Mesodermal cell (in vitro differentiated cells): ENCODE measurements around the gene RAB4B.

Source experiments
- H3K27ac ChIP-seq: 2 replicates; pipeline ENCODE4 v1.7.0; 2013; ENCODE audit warnings: mild to moderate bottlenecking, low read depth, low read length, moderate library complexity; ENCODE audit not compliant: severe bottlenecking
- H3K36me3 ChIP-seq: 2 replicates; pipeline ENCODE4 v1.7.1; 2013; ENCODE audit warnings: mild to moderate bottlenecking, low read length, moderate library complexity; ENCODE audit not compliant: control insufficient read depth, insufficient read depth
- H3K4me1 ChIP-seq: one replicate; pipeline ENCODE4 v1.7.1; 2013; ENCODE audit warnings: mild to moderate bottlenecking, low read length; ENCODE audit not compliant: insufficient read depth, control insufficient read depth, poor library complexity, severe bottlenecking
- H3K4me3 ChIP-seq: 2 replicates; pipeline ENCODE4 v1.7.0; 2013; ENCODE audit warnings: low read length, control low read depth, mild to moderate bottlenecking; ENCODE audit not compliant: insufficient read depth, poor library complexity, severe bottlenecking; ENCODE audit errors: extremely low read depth
- H3K9me3 ChIP-seq: 2 replicates; pipeline ENCODE4 v1.7.1; 2013; ENCODE audit warnings: mild to moderate bottlenecking, low read length, moderate library complexity; ENCODE audit not compliant: control insufficient read depth
- WGBS, 2 experiments: methylation state at CpG; one replicate each; pipeline ENCODE4 v1.1.5; 2013; ENCODE audit warnings: missing lambda C conversion rate in 2 of 2; ENCODE audit not compliant: insufficient coverage in 2 of 2; 5-methylcytosine and 5-hydroxymethylcytosine counted together

RAB4B gene

DNA sequence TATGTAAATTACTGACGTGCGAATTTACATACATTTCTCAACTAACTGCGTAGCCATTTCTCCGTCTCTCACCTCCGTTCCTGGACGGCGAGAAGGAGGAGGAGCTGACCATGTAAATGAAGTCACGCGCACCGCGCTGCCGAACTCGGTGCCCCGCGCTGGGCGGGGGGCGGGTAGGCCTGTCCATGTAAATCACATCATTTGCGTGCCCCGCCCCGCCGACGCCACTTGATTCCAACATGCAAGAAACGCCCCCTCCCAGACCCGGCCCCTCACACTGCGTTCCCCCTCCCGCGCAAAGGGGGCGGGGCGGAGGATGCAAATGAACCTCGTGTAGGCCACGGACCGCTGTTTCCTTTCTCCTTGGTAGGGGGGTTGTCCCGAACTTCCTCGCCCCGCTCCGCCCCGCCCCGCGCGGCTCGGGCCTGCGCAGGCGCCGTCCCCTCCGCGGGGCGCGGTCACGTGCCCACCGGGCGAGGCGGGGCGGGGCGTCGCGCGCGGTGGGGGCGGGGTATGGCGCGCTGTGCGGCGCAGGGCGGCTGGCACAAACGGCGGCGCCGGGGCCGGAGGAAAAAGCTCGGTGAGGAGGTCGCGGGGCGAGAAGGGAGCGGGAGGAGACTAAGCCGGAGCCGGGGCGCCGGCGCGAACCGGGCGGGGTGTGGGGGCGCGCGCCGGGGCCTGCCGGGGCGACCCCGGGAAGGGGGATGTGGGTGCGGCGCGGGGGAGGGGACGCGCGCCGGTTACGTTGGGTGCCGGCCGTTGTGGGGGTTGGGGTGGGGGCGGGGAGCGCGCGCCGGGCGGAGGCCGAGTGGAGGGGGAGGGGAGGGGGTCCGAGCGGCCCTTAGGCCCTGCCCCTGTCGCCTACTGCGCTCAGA is 20.9 kb downstream of the RAB4B start, which contains the start of gene EGLN2:
EGLN2 (plus strand) TSS at position 509 of the 875 bp plus-strand sequence. CDS start 1,382 bp downstream, outside the sequence.
- H3K4me1 ChIP-seq: peaks cover 39% of the 10 kb centered on the region
- peak within 1 kb of the TSS; percentile 73 for H3K4me3 ChIP-seq
- peaks cover 40% of the 10 kb centered on the region for H3K36me3 ChIP-seq
- 0% methylated on average over 10 to 46 of the region's 110 CpGs for WGBS, 2 experiments
- peak within 1 kb of the TSS; percentile 90 for H3K27ac ChIP-seq
- no peaks in the 10 kb centered on the region for H3K9me3 ChIP-seq

GRCh38 chr19:40799558-40800338 is 21.7 kb downstream of the RAB4B start:
- Histone ChIP-seq H3K4me1 (peaks cover 45% of the 10 kb centered on the region), H3K9me3 (no peaks in the 10 kb centered on the region), H3K4me3 (peak overlapping the region; percentile 73), H3K36me3 (peaks cover 48% of the 10 kb centered on the region), H3K27ac (peak overlapping the region; percentile 84)
- 4% methylated on average over 32 to 40 of the region's 40 CpGs for WGBS, 2 experiments

DNA sequence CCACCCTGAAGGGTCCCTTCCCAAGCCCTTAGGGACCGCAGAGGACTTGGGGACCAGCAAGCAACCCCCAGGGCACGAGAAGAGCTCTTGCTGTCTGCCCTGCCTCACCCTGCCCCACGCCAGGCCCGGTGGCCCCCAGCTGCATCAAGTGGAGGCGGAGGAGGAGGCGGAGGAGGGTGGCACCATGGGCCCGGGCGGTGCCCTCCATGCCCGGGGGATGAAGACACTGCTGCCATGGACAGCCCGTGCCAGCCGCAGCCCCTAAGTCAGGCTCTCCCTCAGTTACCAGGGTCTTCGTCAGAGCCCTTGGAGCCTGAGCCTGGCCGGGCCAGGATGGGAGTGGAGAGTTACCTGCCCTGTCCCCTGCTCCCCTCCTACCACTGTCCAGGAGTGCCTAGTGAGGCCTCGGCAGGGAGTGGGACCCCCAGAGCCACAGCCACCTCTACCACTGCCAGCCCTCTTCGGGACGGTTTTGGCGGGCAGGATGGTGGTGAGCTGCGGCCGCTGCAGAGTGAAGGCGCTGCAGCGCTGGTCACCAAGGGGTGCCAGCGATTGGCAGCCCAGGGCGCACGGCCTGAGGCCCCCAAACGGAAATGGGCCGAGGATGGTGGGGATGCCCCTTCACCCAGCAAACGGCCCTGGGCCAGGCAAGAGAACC is 22.4 kb downstream of the RAB4B start:
- no peaks in the 10 kb centered on the region for H3K9me3 ChIP-seq
- WGBS, 2 experiments: 91 to 94% methylated on average over 16 to 26 of the region's 27 CpGs
- H3K27ac ChIP-seq: no peak overlapping the region
- peaks cover 55% of the 10 kb centered on the region for H3K36me3 ChIP-seq
- H3K4me1 ChIP-seq: peaks cover 52% of the 10 kb centered on the region
- peak overlapping the region; percentile 73 for H3K4me3 ChIP-seq

DNA sequence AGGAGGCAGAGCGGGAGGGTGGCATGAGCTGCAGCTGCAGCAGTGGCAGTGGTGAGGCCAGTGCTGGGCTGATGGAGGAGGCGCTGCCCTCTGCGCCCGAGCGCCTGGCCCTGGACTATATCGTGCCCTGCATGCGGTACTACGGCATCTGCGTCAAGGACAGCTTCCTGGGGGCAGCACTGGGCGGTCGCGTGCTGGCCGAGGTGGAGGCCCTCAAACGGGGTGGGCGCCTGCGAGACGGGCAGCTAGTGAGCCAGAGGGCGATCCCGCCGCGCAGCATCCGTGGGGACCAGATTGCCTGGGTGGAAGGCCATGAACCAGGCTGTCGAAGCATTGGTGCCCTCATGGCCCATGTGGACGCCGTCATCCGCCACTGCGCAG is 22.9 kb downstream of the RAB4B start:
- Histone ChIP-seq H3K27ac (peak overlapping the region; percentile 10), H3K36me3 (peaks cover 60% of the 10 kb centered on the region), H3K4me1 (peaks cover 57% of the 10 kb centered on the region), H3K9me3 (no peaks in the 10 kb centered on the region), H3K4me3 (peak overlapping the region; percentile 73)
- whole genome bisulfite sequencing, 2 experiments: 94 to 96% methylated on average over 27 of the region's 27 CpGs

DNA sequence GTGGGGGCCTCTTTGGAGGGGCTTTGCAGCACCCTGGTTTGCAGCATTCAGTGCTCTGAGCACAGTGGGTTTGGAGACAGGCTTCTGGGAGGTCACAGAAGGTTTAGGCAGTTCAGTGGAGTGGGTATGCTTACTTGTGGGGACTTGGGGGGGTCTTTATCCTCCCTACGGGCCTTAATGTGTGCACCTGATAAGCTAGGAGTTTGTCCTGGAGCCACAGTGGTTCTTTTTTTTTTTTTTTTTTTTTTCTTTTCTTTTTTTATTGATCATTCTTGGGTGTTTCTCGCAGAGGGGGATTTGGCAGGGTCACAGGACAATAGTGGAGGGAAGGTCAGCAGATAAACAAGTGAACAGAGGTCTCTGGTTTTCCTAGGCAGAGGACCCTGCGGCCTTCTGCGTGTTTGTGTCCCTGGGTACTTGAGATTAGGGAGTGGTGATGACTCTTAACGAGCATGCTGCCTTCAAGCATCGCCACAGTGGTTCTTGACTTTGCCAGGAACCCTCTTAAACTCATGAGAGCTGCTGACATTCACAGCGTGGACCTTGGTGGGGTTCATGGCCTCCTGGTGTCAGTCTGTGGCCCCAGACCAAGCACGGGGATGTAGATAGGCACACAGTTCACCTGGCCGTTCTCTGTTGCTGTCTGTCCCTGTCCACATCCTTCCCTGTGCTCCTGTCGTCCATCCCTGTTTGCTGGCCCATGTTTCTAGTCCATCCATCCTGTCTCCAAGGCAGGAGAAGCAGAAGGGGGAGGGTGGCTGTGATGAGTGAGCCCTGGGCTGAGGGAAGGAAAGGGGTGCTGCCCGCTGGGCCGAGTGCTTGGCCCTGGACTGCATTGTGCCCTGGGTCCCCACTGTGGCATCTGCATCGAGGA is 23.6 kb downstream of the RAB4B start:
- no peaks in the 10 kb centered on the region for H3K9me3 ChIP-seq
- H3K4me1 ChIP-seq: peaks cover 64% of the 10 kb centered on the region
- H3K4me3 ChIP-seq: peak overlapping the region; percentile 19
- peak overlapping the region; percentile 10 for H3K27ac ChIP-seq
- peaks cover 60% of the 10 kb centered on the region for H3K36me3 ChIP-seq
- WGBS, 2 experiments: 89 to 91% methylated on average over 6 to 10 of the region's 13 CpGs

DNA sequence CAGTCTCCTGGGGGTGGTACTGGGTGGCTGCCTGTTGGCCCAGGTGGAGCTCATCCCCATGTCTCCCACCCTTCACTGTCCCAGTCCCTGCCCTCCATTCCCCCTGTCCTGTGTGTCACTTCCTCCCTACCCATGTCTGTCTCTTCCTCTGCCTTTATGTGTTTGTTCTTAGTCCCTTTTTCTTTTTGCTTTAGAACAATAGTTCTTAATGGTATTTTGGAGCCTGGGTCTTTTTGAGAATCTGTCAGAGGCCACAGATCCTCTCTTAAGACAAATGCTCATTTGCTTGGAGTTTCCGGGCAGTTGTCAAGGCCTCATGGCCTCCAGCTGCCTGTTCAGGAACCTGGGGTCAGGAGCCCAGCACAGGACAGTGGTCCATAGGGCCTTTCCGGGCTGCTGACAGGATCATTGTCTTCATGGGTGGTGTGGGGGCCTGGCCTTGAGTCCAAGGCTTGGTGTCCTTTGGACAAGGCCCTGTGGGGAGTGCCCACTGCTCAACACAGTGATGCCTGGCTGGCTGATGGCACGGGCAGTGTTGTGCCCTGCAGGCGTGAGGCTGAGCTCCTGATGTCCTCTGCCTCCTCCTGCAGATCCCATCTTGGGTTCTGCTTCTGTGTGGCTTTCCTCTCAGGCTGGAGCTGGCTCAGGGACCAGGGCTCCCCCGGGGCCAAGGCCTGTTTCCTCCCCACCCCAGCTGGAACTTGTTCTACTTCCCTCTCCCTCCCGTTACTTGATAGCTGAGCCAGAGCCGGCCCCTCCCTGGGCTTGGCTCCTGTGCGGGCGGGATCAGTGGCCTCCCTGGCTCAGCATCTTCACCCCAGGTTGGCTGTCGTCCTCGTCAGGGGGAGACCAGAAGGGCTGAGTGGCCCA is 24.5 kb downstream of the RAB4B start:
- H3K4me1 ChIP-seq: peaks cover 70% of the 10 kb centered on the region
- H3K36me3 ChIP-seq: peaks cover 67% of the 10 kb centered on the region
- WGBS, 2 experiments: 83 to 96% methylated on average over 4 to 9 of the region's 11 CpGs
- no peak overlapping the region for H3K27ac ChIP-seq
- no peaks in the 10 kb centered on the region for H3K9me3 ChIP-seq
- peak overlapping the region; percentile 19 for H3K4me3 ChIP-seq

DNA sequence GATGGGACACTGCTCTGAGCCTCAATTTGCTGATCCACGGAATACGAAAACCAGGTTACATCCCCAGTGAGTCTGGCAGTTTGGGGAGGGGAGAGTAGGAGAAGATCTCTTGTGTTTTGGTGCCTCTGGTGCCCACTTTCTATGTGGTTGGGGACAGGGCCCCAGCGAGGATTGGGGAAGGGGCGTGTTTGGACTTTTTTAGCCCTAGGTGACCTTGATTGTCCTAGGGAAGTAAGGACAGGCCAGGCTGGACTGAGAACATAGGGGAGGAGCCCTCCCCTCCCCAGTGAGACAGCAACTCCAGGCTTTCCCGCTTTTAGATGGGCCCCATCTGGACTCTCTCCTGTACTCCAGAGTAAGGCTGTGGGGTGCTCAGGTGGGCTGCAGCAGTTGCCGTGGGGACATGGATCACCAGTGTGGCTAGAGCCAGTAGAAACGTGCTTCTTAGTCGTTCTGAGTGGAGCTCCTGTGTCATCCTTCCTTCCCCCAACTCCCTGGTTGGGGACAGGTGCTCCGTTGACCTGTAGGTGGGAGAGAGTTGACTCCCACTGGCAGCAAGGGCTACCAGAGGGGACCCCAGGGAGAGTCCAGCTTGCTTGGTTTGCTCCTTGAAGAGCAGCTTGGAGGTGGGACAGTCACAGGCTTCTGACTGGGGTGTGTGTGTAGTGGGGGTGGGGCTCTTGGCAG is 25.3 kb downstream of the RAB4B start:
- Histone ChIP-seq H3K36me3 (peaks cover 75% of the 10 kb centered on the region), H3K4me3 (no peak overlapping the region), H3K9me3 (no peaks in the 10 kb centered on the region), H3K27ac (peak overlapping the region; percentile 36), H3K4me1 (peaks cover 70% of the 10 kb centered on the region)
- 74 to 96% methylated on average over 4 to 5 of the region's 9 CpGs for WGBS, 2 experiments

- H3K27ac ChIP-seq: no peak overlapping the region
- no peak overlapping the region for H3K4me3 ChIP-seq
- H3K9me3 ChIP-seq: no peaks in the 10 kb centered on the region
- peaks cover 70% of the 10 kb centered on the region for H3K4me1 ChIP-seq
- H3K36me3 ChIP-seq: peaks cover 82% of the 10 kb centered on the region
- WGBS, 2 experiments: 90 to 98% methylated on average over 4 to 5 of the region's 6 CpGs
Measured at GRCh38 chr19:40803857-40804782, 26.1 kb downstream of the RAB4B start.
